ENCODE data around the gene PGS1. TPM values are rescaled to one million over a fixed set of nuclear protein-coding genes. Genes with fewer than 3 reads are reported as not detected.
A peak's percentile ranks its signal among the peaks of the same experiment; 100 is the strongest.

The PGS1 gene
- total and polyA plus RNA-seq, 8 donors: 11.9 to 209 (median 31.6) TPM

DNA sequence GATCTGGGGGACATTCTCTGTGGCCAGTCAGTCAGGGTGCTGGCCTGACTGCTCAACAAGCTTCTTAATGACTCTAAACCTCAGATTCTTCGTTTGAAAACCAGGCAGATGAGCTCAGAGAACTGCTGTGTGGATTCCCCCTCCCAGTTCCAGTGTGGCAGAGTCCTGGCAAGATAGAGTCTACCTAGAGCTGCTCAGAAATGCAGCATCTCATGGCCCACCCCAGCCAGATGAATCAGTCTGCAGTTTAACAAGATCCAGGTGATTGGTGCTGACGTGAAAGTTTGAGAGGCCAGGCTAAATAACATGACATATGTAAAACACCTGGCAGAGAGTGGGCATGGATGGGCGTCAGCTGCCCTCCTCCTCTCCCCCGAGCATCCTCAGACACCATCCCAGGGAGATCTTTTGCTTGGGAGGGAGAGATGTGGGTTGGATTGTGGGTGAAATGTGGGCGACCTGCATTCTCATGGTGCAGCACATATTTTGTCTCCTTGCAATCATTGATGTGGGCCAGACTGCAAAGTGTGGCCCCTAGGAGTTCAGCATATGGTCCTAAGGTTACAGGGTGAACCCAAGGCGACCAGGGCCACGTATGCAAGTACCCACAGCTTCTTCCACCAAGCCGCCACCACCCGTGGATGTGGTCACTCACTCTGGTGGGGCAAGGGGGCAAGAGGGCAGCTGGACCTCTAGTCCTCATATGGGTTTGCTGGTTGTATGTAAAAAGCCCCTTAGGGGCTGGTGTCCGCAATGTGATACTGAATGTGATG, 38.1 kb upstream of the PGS1 start:
- Histone ChIP-seq H3K27ac (peak overlapping the region in 4 of 5 donors; percentile 89 to 96 (median 90)), H3K4me1 (peaks cover 25 to 80% (median 45%) of the 10 kb centered on the region in 4 donors), H3K27me3 (no peaks in the 10 kb centered on the region), H3K36me3 (no peaks in the 10 kb centered on the region), H3K4me3 (no peak overlapping the region), H3K9me3 (no peaks in the 10 kb centered on the region)
- intact Hi-C loops (cut with DNase I; ENCODE audit: low total_unique reads): no loop called here
- DNase-seq: no peak
- TF ChIP-seq CTCF (IDR thresholded peaks at IDR 0.05) (no peak), POLR2AphosphoS5 (IDR thresholded peaks at IDR 0.05) (no peak), POLR2A (IDR thresholded peaks at IDR 0.05) (no peak), EP300 (IDR thresholded peaks at IDR 0.05) (no peak)
- WGBS, 5 donors: 81 to 89% (median 84%) methylated on average over 10 of the region's 10 CpGs

DNA sequence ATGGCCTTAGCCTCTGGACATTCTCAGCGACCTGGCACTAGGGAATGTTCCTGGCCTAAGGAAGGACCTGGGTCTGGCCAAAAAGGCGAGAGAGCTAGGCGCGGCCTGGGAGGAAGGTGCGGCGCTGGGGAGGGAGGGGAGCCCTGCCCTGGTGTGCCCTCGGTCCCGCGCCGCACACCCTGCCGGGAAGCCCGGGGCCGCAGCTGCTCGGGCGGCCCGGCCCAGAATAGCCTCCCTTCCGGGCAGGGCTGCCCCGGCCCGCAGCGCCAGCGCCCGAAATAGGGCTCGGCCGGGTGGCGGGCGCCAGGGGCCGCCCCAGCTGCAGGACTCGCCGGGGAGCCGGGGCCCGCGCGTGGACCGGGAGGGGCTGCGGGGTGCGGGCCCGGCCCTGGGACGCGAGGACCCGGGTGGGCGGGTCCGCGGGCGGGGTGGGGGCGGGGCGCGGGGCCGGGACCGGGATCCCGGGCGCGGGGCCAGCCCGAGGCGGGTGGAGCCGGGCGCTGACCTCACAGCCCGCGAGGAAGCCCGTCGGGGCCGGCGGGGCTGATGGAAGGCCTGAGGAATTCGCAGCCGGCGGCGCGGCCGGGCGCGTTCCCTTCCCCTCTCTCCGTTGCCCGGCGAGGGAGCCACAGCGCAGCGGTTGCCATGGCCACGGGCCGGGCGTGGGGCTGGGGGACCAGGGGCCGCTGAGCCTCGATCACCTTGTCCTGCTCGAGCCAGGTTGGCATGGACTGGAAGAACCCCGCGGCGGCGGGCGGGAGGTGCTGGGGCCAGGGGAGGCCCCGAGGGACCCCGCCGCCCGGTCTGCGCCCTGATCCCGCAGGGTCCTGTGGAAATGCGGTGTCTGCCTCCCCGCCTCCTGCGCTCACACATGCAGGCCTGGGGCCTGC, 36.6 kb upstream of the PGS1 start:
- H3K36me3 ChIP-seq: no peaks in the 10 kb centered on the region
- intact Hi-C loops (cut with DNase I; ENCODE audit: low total_unique reads): no loop called here
- TF ChIP-seq CTCF (IDR thresholded peaks at IDR 0.05) (no peak), EP300 (IDR thresholded peaks at IDR 0.05) (peak; percentile 64), POLR2AphosphoS5 (IDR thresholded peaks at IDR 0.05) (peak; percentile 46 to 72 (median 48))
- no peaks in the 10 kb centered on the region for H3K27me3 ChIP-seq
- peak overlapping the region; percentile 89 to 96 (median 91) for H3K27ac ChIP-seq
- H3K4me1 ChIP-seq: peaks cover 31 to 88% (median 52%) of the 10 kb centered on the region in 4 donors
- H3K9me3 ChIP-seq: no peaks in the 10 kb centered on the region
- WGBS, 5 donors: 5 to 20% (median 12%) methylated on average over 31 to 95 of the region's 95 CpGs
- peak overlapping the region; percentile 25 to 39 (median 34) for H3K4me3 ChIP-seq
- DNase-seq: peak; percentile 79 to 95

DNA sequence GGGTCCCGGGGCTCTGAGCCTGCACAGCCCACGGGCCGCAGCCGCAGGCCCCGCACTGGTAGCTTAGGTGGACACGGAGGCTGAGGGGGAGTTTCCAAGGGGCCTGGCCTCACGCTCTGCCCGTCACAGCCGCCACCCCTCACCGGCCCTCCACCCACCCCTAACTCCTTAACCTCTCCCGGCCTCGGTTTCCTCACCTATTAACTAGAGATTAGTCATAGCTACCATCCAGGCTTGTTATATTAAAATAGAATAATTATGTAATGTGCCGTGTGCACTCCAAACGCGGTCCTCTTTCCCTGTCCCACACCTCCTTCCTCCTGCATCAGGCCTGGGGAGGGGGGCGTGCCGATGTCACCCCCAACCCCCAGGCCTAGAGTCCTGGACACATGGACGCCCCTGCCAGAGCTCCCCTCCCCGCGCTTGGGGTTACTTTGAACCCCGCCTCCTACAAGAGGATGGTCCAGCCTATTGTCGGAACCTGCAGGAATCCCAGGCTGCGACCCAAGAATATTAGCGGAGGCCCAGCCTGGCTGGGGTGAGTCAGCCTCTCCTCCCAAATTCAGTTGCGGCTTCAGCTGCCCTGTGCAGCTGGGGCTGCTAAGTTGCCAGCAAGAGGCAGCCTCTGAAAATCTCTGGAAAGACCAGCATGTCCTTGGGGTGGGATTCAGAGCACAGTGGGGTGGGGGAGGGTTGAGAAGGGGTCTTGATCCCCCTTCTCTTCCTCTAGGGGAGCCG, 35.8 kb upstream of the PGS1 start:
- Histone ChIP-seq H3K36me3 (no peaks in the 10 kb centered on the region), H3K9me3 (no peaks in the 10 kb centered on the region), H3K4me3 (peak overlapping the region; percentile 25 to 39 (median 34)), H3K27ac (peak overlapping the region; percentile 86 to 96 (median 89)), H3K27me3 (no peaks in the 10 kb centered on the region), H3K4me1 (peaks cover 31 to 90% (median 52%) of the 10 kb centered on the region in 4 donors)
- WGBS, 5 donors: 40 to 58% (median 55%) methylated on average over 24 to 26 of the region's 26 CpGs
- TF ChIP-seq POLR2AphosphoS5 (IDR thresholded peaks at IDR 0.05) (no peak), EP300 (IDR thresholded peaks at IDR 0.05) (no peak), POLR2A (IDR thresholded peaks at IDR 0.05) (no peak), CTCF (IDR thresholded peaks at IDR 0.05) (no peak)
- peak in 1 of 2 donors; percentile 81 for DNase-seq
- intact Hi-C loops (cut with DNase I; ENCODE audit: low total_unique reads): no loop called here

DNA sequence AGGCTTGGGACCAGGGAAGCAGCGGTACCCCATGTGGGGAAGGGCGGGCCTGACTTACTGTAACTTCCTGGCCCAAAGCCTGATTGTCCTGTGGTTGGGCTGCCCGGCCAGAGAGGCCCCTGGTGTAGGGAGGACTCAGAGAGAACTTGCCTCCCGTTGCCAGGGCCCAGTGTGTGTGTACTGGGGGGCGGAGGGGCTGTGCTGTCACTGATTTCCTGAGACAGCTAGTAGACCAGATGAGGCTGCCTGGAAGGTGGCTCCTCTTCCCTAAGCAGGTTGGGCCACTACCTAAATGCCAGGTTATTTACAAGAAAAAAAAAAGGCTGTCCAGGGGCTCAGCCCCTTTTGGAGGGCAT, 35.3 kb upstream of the PGS1 start:
- peak; percentile 52 to 90 for DNase-seq
- H3K9me3 ChIP-seq: no peaks in the 10 kb centered on the region
- intact Hi-C loops (cut with DNase I; ENCODE audit: low total_unique reads): no loop called here
- WGBS, 5 donors: 8 to 21% (median 12%) methylated on average over 3 to 5 of the region's 5 CpGs
- peaks cover 31 to 91% (median 52%) of the 10 kb centered on the region in 4 donors for H3K4me1 ChIP-seq
- no peaks in the 10 kb centered on the region for H3K36me3 ChIP-seq
- peak overlapping the region; percentile 86 to 96 (median 89) for H3K27ac ChIP-seq
- TF ChIP-seq POLR2AphosphoS5 (IDR thresholded peaks at IDR 0.05) (no peak), EP300 (IDR thresholded peaks at IDR 0.05) (peak; percentile 41)
- peak overlapping the region in 2 of 4 donors; percentile 17 to 25 for H3K4me3 ChIP-seq
- H3K27me3 ChIP-seq: no peaks in the 10 kb centered on the region

Measured in stomach (tissue), 9 donors.